GM19395 (cell line): ENCODE measurements around the gene DUOX1.

Experiments used
- ATAC-seq: cut with Tn5 transposase; IDR thresholded peaks from one replicate; pipeline ENCODE4 v1.9.1; 2021; ENCODE audit warnings: mild to moderate bottlenecking, moderate library complexity; ENCODE audit not compliant: unreplicated experiment

Gene DUOX1

GRCh38 chr15:45165536-45165935, 35.7 kb downstream of the DUOX1 start:
- no peak for ATAC-seq

DNA sequence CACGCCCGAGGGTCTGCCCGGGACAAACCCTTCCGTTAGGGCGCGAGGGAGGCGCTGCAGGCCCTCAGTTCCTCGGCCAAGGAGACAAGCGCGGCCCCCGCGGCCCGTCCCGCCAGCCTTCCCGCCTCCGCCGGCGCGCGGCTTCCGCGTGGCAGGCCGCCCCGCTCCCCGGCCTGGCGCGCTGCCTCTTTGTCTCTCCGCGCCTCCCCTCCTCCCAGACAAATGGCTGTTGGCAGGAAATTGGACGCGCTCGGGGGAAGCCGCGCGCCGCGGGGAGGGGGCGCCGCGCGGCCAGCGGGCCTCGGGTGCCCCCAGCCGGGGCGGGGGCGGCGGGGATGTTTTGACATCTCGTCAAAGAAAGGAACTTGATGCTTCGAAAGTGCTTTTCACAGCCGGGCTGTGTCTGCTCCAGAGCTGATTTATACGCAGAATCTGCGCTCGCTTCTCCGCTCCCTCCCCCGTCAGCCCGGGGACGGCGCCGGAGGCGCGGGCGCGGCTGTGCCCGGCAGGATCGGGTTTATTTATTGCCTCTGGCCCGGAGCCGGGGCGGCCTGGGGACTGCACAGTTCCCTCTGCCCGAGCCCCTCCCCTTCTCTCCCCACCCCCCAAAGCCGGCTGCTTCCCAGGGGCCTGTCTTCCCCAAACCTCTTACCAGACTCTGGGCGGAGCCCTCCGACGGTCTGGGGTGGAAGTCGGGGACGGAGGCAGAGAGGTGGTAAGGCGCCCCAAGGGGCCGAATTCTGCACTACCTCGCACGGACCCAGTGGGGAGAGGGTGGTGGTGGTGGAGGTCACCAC, 37.2 kb downstream of the DUOX1 start:
- ATAC-seq, result peak; percentile 93

- ATAC-seq, result no peak
These were observed 37.9 kb downstream of the DUOX1 start for GRCh38 chr15:45167631-45168205.

GRCh38 chr15:45168286-45168685, 38.5 kb downstream of the DUOX1 start:
- ATAC-seq, result no peak

DNA sequence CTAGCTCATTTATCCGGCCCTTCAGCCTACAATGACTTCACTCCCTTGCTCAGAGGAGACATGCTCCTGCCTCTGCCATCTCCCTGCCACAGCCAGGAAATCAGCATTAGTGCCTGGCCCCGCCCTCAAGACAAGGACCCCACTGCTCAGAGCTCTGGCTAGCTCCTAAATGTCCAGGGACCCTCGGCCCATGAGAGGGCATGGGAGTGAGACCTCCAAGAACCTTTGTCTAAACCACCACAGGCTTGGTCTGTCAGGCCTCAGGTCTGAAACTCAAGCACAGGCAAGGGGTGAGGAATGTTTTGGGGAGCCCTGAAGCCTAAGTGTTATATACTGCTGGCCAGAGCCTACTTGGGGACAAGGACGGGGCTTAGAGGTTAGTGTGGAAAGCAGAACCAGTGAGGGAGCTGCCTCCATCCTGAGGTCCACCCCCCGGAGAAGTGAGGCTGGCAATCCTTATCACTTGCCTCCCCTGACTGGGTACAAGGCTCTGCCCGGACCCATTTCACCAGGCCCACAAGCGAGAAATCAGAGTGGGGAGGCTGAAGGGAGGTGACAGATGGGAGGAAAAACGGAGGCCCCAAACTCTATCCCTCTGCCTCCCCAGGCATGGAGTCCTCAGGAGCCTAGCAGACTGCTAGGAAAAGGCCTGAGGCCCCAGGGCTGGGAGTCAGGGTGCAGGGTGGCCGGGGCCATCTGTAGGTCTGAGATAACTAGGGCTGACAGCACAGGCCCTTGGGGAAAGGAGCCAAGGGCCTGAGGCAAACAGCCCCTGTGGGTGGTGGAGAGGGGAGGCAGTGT, 39.2 kb downstream of the DUOX1 start:
- ATAC-seq, result no peak

DNA sequence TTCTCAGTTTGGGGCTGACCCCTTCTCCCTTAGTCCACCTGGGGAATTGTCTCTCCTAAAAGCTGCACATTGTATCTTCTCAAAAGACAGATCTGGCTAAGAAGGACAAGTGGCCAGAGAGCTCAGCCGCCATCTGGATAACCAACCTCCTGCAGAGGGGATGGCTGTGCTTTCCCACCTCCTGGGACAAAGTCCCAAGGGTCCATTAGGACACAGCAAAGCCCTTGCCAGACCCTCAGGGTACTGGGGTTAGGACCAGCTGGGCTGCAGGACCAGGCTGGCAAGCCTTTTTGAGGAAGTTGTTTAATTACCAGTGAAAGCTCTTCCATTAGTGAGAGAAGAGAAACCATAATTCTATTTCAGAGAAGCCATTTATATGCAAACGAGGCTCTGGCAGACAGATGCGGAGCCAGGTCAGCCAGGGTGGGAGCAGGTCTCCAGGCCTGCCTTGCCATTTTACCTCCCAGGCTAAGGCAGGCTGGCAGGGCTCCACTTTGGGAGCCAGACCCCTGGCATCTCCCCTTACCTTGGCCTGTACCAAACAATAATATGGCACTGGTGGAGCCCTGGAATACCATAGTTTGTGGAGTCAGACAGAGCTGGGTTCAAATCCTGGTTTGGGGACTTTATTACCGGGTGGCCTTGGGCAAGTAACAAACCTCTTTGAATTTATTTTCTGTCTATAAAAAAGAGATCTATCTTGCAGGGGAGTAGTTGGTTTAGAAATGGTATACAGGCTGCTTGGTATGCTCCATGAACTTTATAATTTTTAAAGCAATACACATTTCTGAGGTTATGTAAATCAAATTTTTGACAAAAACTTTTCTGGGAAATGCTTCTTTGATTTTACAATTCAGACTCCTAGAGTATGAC, 40.0 kb downstream of the DUOX1 start:
- no peak for ATAC-seq

GRCh38 chr15:45171912-45172311, 42.1 kb downstream of the DUOX1 start:
- no peak for ATAC-seq

DNA sequence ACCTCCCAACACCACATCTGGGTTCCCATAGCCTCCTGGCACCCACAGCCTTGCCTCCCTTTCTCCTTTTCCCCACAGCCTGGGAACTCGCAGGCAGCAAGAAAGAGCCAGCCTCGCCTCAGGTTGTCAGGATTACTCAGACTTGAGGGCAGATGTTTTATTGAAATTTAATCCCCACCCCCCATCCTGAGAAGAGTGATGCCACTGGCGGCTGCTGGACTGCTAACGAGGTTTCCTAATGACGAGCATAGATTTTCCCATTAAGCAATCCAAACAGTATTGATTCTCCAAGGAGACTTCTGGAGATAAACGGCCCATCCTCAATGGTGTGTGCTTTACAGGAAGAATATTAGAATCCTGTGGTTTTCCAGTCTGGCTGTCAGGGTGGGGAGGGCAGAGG, 44.3 kb downstream of the DUOX1 start:
- ATAC-seq, result no peak

GRCh38 chr15:45174577-45174976, 44.8 kb downstream of the DUOX1 start:
- ATAC-seq, result no peak

- ATAC-seq, result no peak
These were observed 47.5 kb downstream of the DUOX1 start for GRCh38 chr15:45177285-45177684.

- ATAC-seq, result no peak
These were observed 49.6 kb downstream of the DUOX1 start for GRCh38 chr15:45179221-45179985.

- ATAC-seq, result no peak
These were observed 50.4 kb downstream of the DUOX1 start for GRCh38 chr15:45180201-45180600.

DNA sequence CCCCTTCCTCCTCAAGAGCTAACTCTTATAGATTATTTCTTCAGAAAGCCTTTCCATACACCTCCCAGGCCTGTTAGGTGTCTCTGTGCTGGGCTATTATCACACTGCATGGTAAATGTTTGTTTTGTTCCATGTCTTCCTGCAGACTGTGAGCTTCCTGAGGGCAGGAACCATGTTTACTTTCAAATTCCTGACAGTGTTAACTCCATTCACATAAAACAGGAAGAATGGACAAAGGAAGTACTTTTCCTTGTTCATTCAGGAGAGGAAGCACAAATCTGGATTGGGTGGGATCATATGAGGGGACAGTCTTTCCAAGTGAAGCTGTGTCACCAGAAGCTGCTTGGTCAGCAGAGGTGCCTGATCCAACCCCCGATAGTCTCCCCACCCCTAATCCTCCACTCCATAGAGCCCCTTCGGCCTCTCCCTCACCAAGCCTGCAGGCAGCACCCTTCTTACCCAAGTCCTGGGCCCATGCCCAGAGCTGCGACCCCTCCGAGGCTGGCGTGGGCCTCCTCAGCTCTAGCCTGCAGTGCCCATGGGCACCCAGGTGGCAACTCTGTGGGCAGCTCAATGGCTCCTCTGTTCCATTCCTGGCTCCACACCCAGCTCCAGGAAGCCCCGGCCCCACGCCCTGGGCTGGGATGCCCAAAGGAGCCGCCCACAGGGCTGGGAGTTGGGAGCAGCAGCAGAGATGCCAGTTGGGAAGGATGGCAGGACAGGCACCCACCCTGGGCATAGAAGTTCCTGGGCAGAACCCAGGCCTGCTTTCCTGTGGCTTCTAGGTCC, 51.0 kb downstream of the DUOX1 start:
- no peak for ATAC-seq

GRCh38 chr15:45181491-45182285, 51.9 kb downstream of the DUOX1 start:
- no peak for ATAC-seq

DNA sequence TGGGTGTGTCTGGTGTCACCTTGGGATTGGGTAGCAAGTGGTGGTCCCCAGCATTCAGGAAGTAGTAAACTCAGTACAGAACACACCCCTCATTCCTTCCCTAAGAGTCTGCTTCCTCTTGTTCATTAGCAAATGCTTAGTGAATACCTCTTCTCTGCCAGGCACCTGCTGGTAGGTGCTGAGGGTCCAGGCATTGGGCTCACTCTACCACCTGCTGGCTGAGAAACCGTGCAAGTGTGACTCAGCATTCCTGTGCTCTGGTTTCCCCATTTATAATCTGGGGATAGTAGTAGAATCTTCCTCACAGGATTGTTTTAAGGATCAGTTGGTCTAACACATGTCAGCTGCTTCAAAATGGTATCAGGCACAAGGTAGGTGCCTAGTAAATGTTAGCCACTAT, 53.2 kb downstream of the DUOX1 start:
- ATAC-seq, result no peak

DNA sequence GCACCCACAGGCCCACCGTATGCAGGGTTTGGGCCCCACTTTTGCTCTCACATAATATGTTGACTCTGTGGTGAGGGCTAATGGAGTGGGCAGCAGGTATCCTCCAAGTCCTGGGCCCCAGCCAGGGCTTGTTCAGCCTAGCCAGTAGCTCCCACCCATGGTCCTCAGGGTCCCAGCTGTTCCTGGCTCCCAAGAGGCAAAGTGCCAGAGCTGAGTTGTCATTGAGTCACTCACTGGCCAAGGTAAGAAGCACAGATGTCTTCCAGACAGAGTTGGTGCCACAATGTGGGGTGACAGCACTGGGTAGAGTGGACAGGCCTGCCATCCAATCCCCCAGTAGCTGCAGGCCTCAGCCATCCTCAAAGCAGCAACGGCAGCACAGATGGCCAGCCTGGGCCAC, 53.7 kb downstream of the DUOX1 start:
- ATAC-seq, result no peak

DNA sequence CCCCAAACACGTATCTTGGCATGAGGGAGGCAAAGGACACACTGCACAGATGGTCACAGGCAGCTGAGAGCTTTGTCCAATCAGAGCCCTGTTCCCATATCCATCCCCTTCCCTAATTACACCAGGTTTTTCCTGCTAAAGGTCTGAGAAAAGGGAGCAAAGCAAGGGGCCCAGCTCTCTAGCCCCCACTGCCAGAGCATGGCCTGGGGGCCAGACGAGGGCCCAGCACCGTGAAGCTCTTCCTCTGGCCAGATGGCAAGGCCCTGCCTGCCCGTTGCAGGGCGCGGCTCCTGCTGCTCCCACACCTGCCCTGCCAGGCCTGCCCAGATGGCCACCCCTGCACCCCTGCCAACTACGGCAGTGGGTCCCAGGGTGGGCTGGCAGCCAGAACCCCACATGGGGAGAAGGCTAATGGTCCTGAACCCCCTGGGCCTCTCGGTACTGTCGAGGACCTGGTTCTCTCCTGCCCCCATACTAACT, 54.8 kb downstream of the DUOX1 start:
- ATAC-seq, result no peak

DNA sequence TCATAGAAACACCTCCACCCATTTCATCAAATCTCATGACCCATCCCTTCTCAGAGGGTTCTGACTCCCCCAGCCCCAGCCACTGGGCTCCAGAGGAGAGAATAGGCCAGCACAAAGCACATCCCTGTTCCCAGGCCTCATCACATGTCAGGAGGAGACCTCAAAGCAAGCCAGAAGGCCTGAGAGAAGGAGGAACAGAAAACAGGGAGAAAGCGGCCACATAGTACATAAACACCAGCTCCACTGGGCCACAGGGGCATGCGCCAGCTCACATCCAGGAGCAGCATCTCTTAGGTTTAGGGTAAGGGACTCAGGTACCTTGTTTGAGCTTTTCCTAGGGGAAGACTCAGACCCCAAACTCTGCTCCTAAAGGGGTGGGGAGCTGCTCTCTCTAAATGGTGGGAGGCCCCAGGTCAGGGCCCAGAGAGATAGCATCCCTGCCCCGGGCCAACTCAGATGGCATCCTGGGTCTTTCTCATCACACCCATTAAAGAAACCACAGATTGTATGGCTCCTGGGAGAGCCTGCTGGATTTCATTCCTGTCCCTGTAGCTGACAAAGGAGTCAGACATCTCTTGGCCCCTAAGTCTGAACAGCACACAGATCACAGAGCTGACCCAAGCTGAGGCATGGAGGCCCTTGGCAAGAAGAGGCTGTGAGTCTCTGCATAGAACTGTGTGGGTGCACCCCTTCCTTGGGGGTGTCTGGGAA, 55.4 kb downstream of the DUOX1 start:
- no peak for ATAC-seq
